SU-DHL-6 (cell line): ENCODE data around the gene TMEM94.

Experiments used
- EZH2phosphoT487 ChIP-seq: fragments of 200-600 bp; sonication (generic), shearing (Covaris generic); conservative IDR thresholded peaks from 2 replicates; pipeline ENCODE4 v1.6.1; 2018; ENCODE audit warnings: mild to moderate bottlenecking, antibody characterized with exemption, low read length, moderate library complexity, mixed read lengths
- TF ChIP-seq, protein P1 (sequence below): fragments of 200-600 bp; sonication (generic); IDR thresholded peaks from one replicate; pipeline ENCODE4 v1.5.1; 2017; ENCODE audit warnings: antibody characterized with exemption, mild to moderate bottlenecking, low read length, moderate library complexity; ENCODE audit not compliant: insufficient read depth, poor library complexity, severe bottlenecking

GRCh38 chr17:75476752-75477489 lies 20.5 kb downstream of the TMEM94 start:
- no peak for TF ChIP-seq EZH2phosphoT487
- TF ChIP-seq, protein P1, sequence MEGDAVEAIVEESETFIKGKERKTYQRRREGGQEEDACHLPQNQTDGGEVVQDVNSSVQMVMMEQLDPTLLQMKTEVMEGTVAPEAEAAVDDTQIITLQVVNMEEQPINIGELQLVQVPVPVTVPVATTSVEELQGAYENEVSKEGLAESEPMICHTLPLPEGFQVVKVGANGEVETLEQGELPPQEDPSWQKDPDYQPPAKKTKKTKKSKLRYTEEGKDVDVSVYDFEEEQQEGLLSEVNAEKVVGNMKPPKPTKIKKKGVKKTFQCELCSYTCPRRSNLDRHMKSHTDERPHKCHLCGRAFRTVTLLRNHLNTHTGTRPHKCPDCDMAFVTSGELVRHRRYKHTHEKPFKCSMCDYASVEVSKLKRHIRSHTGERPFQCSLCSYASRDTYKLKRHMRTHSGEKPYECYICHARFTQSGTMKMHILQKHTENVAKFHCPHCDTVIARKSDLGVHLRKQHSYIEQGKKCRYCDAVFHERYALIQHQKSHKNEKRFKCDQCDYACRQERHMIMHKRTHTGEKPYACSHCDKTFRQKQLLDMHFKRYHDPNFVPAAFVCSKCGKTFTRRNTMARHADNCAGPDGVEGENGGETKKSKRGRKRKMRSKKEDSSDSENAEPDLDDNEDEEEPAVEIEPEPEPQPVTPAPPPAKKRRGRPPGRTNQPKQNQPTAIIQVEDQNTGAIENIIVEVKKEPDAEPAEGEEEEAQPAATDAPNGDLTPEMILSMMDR, result no peak
